GM12872 (cell line): ENCODE data around the gene ITSN1.

ENCODE experiments used
- TF ChIP-seq, protein P1 (sequence below): IDR thresholded peaks from 3 replicates; pipeline ENCODE4 v1.5.1; 2011; ENCODE audit warnings: low read depth, mild to moderate bottlenecking, low read length, moderate library complexity; ENCODE audit not compliant: insufficient read depth

ITSN1 gene

GRCh38 chr21:33752260-33752659 is 110.0 kb downstream of the ITSN1 start:
- TF ChIP-seq, protein P1, sequence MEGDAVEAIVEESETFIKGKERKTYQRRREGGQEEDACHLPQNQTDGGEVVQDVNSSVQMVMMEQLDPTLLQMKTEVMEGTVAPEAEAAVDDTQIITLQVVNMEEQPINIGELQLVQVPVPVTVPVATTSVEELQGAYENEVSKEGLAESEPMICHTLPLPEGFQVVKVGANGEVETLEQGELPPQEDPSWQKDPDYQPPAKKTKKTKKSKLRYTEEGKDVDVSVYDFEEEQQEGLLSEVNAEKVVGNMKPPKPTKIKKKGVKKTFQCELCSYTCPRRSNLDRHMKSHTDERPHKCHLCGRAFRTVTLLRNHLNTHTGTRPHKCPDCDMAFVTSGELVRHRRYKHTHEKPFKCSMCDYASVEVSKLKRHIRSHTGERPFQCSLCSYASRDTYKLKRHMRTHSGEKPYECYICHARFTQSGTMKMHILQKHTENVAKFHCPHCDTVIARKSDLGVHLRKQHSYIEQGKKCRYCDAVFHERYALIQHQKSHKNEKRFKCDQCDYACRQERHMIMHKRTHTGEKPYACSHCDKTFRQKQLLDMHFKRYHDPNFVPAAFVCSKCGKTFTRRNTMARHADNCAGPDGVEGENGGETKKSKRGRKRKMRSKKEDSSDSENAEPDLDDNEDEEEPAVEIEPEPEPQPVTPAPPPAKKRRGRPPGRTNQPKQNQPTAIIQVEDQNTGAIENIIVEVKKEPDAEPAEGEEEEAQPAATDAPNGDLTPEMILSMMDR: no peak

DNA sequence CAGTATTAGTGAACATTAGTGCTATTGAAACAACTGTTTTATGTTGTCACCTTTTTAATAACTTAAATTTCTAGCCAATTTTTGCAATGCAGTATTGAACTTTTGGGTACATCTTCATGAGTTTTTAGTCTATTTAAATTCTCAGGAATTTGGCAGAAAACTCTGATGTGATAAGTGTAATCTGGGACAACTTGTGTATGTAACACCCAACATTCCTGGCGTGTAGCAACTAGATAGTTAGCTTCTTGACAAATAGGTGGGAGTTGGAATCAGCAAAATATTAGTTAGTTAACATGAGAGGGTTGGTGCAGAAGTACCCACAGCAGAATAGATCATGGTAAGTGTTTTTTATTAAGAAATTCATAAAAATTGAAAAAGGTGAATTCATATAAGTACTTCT is 111.6 kb downstream of the ITSN1 start:
- TF ChIP-seq, protein P1: no peak

- TF ChIP-seq, protein P1: no peak
Observed at GRCh38 chr21:33754481-33754880, 112.2 kb downstream of the ITSN1 start.

DNA sequence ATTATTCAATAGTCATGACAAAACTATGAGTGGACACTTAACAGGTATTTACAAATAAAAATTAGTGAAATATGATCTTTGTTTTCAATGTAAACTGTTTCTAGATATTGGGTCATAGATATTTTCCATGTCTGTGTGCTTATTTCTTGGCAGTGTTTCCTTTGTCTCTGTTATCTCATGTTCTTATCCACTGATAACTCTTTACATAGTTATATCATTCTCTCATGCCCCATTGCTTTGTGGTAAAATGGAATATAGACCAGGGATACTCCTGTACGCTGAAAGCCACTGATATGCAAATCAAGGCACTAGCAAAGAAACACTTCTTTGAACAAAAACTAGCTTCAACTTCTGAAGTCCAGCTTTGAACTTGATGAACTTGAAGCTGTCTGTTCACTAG is 113.1 kb downstream of the ITSN1 start:
- TF ChIP-seq, protein P1: no peak

DNA sequence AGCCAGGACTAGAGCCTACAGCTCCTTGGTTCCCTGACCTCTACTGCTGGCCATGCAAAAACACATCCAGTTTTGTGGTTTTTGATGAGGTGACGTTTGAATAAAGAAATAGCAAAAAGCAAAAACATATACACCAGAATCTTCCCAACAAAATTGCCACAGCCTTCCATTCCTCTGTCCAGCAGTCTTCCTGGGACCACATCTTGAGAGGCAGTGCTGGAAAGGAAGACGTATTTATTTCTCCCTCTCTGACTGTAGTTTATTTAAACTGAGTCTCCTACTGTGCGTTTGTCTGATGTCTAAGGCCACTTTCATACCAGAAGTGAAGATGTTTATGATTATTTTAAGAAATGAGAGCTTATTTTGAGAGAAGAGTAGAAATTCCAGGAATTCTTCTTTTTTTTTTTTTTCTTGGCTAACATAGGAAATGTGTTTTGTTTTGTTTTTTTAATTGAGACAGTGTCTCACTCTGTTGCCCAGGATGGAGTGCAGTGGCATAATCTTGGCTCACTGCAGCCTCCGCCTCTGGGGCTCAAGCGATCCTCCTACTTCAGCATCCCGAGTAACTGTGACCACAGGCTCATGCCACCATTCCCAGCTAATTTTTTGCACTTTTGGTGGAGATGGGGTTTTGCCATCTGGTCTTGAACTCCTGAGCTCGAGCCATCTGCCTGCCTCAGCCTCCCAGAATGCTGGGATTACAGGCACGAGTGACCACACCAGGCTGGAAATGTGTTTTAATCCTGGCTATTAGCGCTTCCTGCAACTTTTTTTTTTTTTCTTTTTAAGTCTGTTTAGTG is 118.5 kb downstream of the ITSN1 start:
- TF ChIP-seq, protein P1: no peak

DNA sequence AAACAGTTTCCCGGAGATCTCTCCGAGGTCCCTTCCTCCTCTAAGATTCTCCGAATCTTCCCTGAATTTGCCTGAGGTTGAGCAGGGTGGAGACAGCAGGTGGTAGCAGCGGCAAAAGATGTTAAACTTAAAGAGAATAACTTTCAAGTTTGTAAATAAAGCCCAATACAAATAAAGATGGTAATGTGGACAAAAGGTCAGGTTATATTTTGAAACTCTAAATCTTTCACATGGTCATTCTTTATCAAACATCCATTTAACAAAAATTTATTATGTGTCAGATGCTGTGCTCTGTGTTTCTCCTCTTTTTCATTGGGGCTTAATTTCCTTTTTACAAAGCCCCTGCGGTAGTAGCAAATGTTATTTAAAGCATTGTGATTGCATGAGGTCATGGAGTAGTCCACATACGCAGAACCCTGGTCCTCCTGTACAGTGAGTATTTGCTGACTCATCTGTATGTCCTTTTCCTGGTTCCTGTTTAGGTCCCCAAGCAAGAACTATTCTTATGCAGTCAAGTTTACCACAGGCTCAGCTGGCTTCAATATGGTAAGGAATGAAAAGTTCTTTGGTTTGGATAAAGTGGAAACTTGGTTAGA is 119.2 kb downstream of the ITSN1 start:
- TF ChIP-seq, protein P1: no peak

DNA sequence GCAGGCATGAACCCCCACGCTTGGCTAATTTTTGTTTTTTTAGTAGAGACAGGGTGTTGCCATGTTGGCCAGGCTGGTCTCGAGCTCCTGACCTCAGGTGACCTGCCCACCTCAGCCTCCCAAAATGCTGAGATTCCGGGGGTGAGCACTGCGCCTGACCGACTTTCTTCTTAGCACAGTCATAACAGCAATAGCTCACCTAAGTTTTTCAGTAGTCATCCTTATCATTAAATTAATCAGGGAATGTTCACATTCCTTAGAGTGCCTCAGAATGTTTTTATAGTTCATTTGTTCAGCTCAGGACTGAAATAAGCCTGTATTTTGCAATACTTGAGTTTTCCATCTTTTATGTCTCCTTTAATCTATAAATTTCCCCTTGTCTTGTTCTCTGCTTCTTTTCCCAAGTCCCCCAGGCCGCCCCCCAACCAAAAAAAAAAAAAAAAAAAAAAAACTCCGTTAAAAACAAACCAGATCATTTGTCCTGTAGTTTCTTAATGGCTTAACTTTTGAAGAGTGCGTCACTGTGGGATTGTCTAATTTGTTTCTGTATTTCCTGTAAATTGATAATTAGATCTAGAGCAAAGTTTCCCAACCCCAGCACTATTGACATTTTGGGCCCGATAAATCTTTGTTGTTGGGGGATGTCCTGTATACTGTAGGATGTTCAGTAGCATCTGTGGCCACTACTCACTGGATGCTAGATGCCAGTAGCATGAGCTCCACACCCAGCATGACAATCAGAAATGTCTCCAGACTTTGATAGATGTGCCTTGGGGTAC is 120.7 kb downstream of the ITSN1 start:
- TF ChIP-seq, protein P1: no peak
